AG04450 (cell line): Measurements from ENCODE around the gene POLR3K. TPM values are rescaled to one million over a fixed set of nuclear protein-coding genes. Genes with fewer than 3 reads are reported as not detected.

ENCODE experiments used
- CTCF ChIA-PET: fragments of 300-600, 350-600 bp; formaldehyde crosslinking; extraction: SDS; loops from one replicate; lab custom pipeline; 2022; ENCODE audit warnings: antibody characterized with exemption, inconsistent platforms; lab: Charles Lee
- POLR2A ChIA-PET: fragments of 350-600 bp; formaldehyde crosslinking; extraction: SDS; loops from one replicate; lab custom pipeline; 2021; ENCODE audit warnings: antibody characterized with exemption, inconsistent platforms; lab: Yijun Ruan, JAX
- DNase-seq: peaks from one replicate; pipeline ENCODE4 v3.0.0-alpha.2; 2011; ENCODE audit warnings: low read depth, low spot score
- H3K27ac ChIP-seq: one replicate; pipeline ENCODE4 v1.5.1; 2012; ENCODE audit warnings: low read depth, low read length, control low read depth
- H3K27me3 ChIP-seq: one replicate; pipeline ENCODE4 v1.6.0; 2012; ENCODE audit warnings: low read length; ENCODE audit not compliant: control insufficient read depth, insufficient read depth
- H3K4me3 ChIP-seq: 2 replicates; pipeline ENCODE4 v1.5.1; 2011; ENCODE audit warnings: mild to moderate bottlenecking, low read depth, low read length, control low read depth
- H3K9me3 ChIP-seq: 2 replicates; pipeline ENCODE4 v1.5.1; 2012; ENCODE audit warnings: low read length; ENCODE audit not compliant: control insufficient read depth, insufficient read depth
- polyA plus RNA-seq: library from polyadenylated mRNA; depleted of rRNA; stranded (reverse); fragments of >200 nt; gene quantifications from 2 replicates; pipeline ENCODE4 v1.2.3, GENCODE V29; 2011
- TF ChIP-seq, protein P1 (sequence below): IDR thresholded peaks from 2 replicates; pipeline ENCODE4 v1.5.1; 2011; ENCODE audit warnings: low read depth, low read length, control low read depth, inconsistent platforms

POLR3K gene
- polyA plus RNA-seq, 1 experiment, result 13.7 TPM

DNA sequence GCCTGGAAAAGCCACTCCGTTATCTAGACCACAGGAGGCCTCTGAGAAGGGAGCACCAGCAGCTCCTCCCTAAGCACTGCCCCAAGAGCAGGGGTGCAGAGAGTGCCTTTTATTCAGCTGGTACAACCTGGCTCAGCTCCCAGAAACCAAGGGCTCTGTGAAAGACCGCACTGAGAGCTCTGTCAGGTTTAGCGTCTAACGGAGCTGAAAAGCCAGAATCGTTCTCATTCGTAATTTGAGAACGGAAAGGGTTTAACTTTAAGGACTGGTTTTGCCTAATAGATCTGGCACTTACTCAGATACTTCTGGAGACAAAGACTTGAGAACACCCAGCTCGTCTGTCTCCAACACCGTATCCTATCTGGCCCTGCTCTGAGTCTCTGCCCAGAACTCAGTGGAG lies 38.1 kb upstream of the POLR3K start:
- ChIA-PET POLR2A (interaction anchor here (1.7 kb wide), 1 partner anchor 20 kb away, joined by 4 read pairs; no protein-coding TSS in a partner anchor), CTCF (interaction anchor here (1.0 to 3.5 kb wide), 3 partner anchors 16 to 90 kb away, joined by 3 to 13 read pairs (median 13); no protein-coding TSS in a partner anchor)
- DNase-seq, result no peak

DNA sequence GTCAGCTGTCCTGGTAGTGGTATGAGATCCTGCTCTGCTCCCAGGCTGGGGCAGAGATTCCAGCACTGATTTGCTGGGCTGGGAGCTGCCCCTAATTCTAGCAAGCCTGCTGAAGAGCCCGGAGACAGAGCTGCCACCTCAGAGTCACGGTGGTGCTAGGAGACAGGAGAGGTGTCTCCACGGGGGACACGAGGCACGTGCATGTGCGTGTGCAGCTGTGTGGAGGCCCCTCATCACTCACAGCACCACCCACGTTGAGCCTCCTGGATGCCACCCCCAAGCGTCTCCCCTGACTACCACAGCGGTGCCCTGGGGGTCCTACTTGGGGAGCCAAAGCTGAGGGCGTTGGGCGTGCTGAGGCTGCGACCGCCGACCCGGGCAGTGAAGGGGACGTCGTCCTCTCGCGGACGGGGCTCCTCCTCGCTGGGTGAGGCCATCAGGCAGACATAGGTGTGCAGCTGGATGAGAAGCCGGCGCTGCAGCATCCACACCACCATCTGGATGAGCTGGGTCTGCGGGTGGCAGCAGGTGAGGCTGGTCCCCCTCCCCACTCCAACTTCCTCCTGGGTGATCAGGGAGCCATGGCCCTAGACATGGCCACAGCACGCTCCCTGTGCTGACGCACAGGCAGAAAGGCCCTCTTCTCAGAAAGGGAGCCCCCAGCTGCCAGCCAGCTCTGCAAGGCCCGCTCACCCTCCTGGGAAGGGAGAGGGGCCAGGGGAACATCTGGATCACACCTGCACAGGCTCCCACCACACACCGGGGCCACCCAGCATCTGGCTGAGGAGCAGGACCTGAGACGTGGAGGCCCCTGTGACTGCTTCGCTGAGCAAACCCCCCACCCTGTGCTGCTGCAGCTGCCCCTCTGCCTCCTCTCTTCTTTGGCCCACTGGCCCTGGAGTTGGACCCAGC lies 36.2 kb upstream of the POLR3K start:
- no peaks in the 10 kb centered on the region for H3K27me3 ChIP-seq
- H3K9me3 ChIP-seq, result no peaks in the 10 kb centered on the region; the same call in 1 of the 2 replicates
- TF ChIP-seq, protein P1, sequence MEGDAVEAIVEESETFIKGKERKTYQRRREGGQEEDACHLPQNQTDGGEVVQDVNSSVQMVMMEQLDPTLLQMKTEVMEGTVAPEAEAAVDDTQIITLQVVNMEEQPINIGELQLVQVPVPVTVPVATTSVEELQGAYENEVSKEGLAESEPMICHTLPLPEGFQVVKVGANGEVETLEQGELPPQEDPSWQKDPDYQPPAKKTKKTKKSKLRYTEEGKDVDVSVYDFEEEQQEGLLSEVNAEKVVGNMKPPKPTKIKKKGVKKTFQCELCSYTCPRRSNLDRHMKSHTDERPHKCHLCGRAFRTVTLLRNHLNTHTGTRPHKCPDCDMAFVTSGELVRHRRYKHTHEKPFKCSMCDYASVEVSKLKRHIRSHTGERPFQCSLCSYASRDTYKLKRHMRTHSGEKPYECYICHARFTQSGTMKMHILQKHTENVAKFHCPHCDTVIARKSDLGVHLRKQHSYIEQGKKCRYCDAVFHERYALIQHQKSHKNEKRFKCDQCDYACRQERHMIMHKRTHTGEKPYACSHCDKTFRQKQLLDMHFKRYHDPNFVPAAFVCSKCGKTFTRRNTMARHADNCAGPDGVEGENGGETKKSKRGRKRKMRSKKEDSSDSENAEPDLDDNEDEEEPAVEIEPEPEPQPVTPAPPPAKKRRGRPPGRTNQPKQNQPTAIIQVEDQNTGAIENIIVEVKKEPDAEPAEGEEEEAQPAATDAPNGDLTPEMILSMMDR, result no peak
- ChIA-PET POLR2A (interaction anchor here (0.5 kb wide), 1 partner anchor 162 kb away, joined by 3 read pairs; no protein-coding TSS in a partner anchor), CTCF (interaction anchor here (1.0 to 3.5 kb wide), 2 partner anchors 17 to 24 kb away, joined by 5 to 13 read pairs; no protein-coding TSS in a partner anchor)
- DNase-seq, result no peak
- no peak overlapping the region for H3K27ac ChIP-seq
- no peak overlapping the region for H3K4me3 ChIP-seq

More for the DNA sequence above, 38.1 kb upstream of the POLR3K start:
- Histone ChIP-seq H3K27me3 (no peaks in the 10 kb centered on the region), H3K27ac (no peak overlapping the region), H3K9me3 (no peaks in the 10 kb centered on the region; the same call in 1 of the 2 replicates), H3K4me3 (no peak overlapping the region)
- TF ChIP-seq, protein P1, result no peak

DNA sequence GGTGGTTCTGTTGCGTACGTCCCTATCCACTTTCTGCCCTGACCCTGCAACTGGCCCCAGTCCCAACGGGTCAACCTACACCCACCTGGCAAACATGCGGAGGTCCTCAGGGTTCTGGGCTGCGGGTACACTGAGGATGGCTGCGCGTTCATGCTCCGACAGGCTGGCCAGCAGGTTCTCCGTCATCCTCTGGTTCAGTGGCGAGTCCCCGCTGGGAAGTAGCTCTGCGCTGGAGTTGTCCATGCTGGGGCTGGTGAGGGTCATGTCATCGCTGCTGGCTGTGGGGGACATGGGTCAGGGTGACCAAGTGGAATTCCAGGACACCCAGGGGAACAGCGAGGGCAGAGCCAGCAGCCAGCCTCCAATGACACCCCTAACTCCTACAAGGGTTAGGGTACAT lies 35.2 kb upstream of the POLR3K start:
- DNase-seq, result no peak
- TF ChIP-seq, protein P1, result no peak
- no peaks in the 10 kb centered on the region; the same call in 1 of the 2 replicates for H3K9me3 ChIP-seq
- ChIA-PET POLR2A (no interaction called here), CTCF (interaction anchor here (1.2 kb wide), 1 partner anchor 23 kb away, joined by 3 read pairs; no protein-coding TSS in a partner anchor)
- H3K27me3 ChIP-seq, result no peaks in the 10 kb centered on the region
- no peak overlapping the region for H3K27ac ChIP-seq
- H3K4me3 ChIP-seq, result no peak overlapping the region

DNA sequence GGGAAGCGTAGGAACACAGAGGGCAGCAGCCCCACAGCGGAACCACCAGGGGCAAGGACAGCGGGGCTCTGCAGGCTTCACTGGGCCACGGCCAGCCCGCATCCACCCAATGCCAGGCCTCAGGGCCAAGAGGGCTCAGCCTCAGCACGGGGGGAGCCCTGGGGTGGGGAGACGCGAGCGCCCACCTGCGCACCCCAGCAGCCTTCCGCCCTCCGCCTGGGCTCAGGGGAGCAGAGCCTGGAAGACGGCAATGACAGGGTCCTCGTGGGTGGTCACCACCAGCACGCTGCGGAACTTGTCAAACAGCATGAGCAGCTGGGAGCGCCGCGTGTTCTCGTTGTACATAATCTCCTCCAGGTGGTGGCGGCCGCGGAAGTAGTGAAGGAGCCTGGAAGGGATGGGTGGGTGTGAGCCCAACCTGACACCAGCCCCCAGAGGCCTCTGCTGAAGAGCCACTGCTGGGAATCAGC lies 33.1 kb upstream of the POLR3K start:
- H3K4me3 ChIP-seq, result no peak overlapping the region
- CTCF ChIA-PET, result interaction anchor here (1.5 kb wide), 1 partner anchor 10 kb away, joined by 16 read pairs; no protein-coding TSS in a partner anchor
- POLR2A ChIA-PET, result no interaction called here

More for the DNA sequence above, 33.1 kb upstream of the POLR3K start:
- no peak for DNase-seq
- TF ChIP-seq, protein P1, result no peak
- Histone ChIP-seq H3K27ac (no peak overlapping the region), H3K9me3 (no peaks in the 10 kb centered on the region; the same call in 1 of the 2 replicates), H3K27me3 (no peaks in the 10 kb centered on the region)
